MCF 10A (cell line): ENCODE results near the gene TAOK1. TPM values are rescaled to one million over a fixed set of nuclear protein-coding genes. Genes with fewer than 3 reads are reported as not detected.
A peak's percentile ranks its signal among the peaks of the same experiment; 100 is the strongest.

Experiments
- BruUV-seq: library from RNA; stranded (reverse); fragments of 400-500 nt; replicated peaks from 2 replicates; lab custom pipeline; 2021; lab: Mats Ljungman, UMichigan
- CTCF ChIA-PET: fragments of 300-600 bp; sonication (Branson Sonifier 250); formaldehyde crosslinking; extraction: SDS; loops from one replicate; lab custom pipeline; 2021; ENCODE audit warnings: antibody characterized with exemption, inconsistent platforms; lab: Yijun Ruan, JAX
- POLR2A ChIA-PET: fragments of 300-600, 350-650 bp; sonication (Branson Sonifier 250); formaldehyde crosslinking; extraction: SDS; loops from one replicate; lab custom pipeline; 2020; ENCODE audit warnings: antibody characterized with exemption, inconsistent platforms; lab: Yijun Ruan, JAX
- DNase-seq: peaks from one replicate; pipeline ENCODE4 v3.0.0-alpha.2; 2018; ENCODE audit not compliant: unreplicated experiment
- H3K27ac Mint-ChIP-seq: one replicate; pipeline ENCODE4 v1.8.0; 2022; ENCODE audit warnings: mild to moderate bottlenecking, low read depth, mixed read lengths; ENCODE audit not compliant: unreplicated experiment
- H3K27me3 Mint-ChIP-seq: one replicate; pipeline ENCODE4 v1.8.0; 2022; ENCODE audit warnings: mixed read lengths; ENCODE audit not compliant: insufficient read depth, unreplicated experiment
- H3K36me3 Mint-ChIP-seq: one replicate; pipeline ENCODE4 v1.8.0; 2022; ENCODE audit warnings: mild to moderate bottlenecking, moderate library complexity, mixed read lengths; ENCODE audit not compliant: insufficient read depth, unreplicated experiment
- H3K4me1 Mint-ChIP-seq: one replicate; pipeline ENCODE4 v1.8.0; 2022; ENCODE audit warnings: mixed read lengths; ENCODE audit not compliant: insufficient read depth, unreplicated experiment
- H3K4me3 Mint-ChIP-seq: one replicate; pipeline ENCODE4 v1.8.0; 2022; ENCODE audit warnings: mild to moderate bottlenecking, moderate library complexity, mixed read lengths; ENCODE audit not compliant: unreplicated experiment
- H3K9me3 Mint-ChIP-seq: one replicate; pipeline ENCODE4 v1.8.0; 2022; ENCODE audit warnings: mixed read lengths; ENCODE audit not compliant: unreplicated experiment
- CTCF ChIP-seq: fragments of 200-600 bp; IDR thresholded peaks from one replicate; pipeline ENCODE4 v1.8.0; 2022; ENCODE audit warnings: antibody characterized with exemption, mild to moderate bottlenecking; ENCODE audit not compliant: unreplicated experiment
- intact Hi-C: fragments of 100-400 bp; cut with micrococcal nuclease; formaldehyde crosslinking; loops from 2 replicates; pipeline ENCODE4 v1.14.1; 2022
- total RNA-seq: library from RNA; stranded (reverse); gene quantifications from 2 replicates; pipeline ENCODE4 v1.2.3, GENCODE V29; 2022

The TAOK1 gene
- total RNA-seq, 1 experiment from 2014 or later = 68.7 TPM

- TF ChIP-seq CTCF = no peak
- peaks cover 32% of the 10 kb centered on the region for H3K36me3 Mint-ChIP-seq
- no peak overlapping the region for H3K27ac Mint-ChIP-seq
- no peak for DNase-seq
- H3K4me1 Mint-ChIP-seq = peaks cover 21% of the 10 kb centered on the region
- CTCF ChIA-PET = interaction anchor here (0.5 to 9.2 kb wide), 4 partner anchors 19 to 513 kb away, joined by 3 to 57 read pairs (median 4); partner anchors contain the start of genes ANKRD13B and TAOK1
- intact Hi-C loops = no loop called here
- no peak overlapping the region for H3K4me3 Mint-ChIP-seq
- no peaks in the 10 kb centered on the region for H3K27me3 Mint-ChIP-seq
- POLR2A ChIA-PET = interaction anchor here (0.6 kb wide), 2 partner anchors 270 to 1158 kb away, joined by 3 read pairs; no protein-coding TSS in a partner anchor
- TSS peak; percentile 47 for BruUV-seq
- H3K9me3 Mint-ChIP-seq = no peaks in the 10 kb centered on the region
Measured at GRCh38 chr17:29573558-29573869, 183.4 kb downstream of the TAOK1 start.

GRCh38 chr17:29573871-29574731 is 183.9 kb downstream of the TAOK1 start:
- H3K27ac Mint-ChIP-seq = no peak overlapping the region
- intact Hi-C loops = no loop called here
- peaks cover 38% of the 10 kb centered on the region for H3K36me3 Mint-ChIP-seq
- H3K27me3 Mint-ChIP-seq = no peaks in the 10 kb centered on the region
- ChIA-PET CTCF (interaction anchor here (0.6 to 9.2 kb wide), 7 partner anchors 12 to 513 kb away, joined by 3 to 57 read pairs (median 4); partner anchors contain the start of gene ANKRD13B), POLR2A (interaction anchor here (0.5 to 3.9 kb wide), 6 partner anchors 17 to 1158 kb away, joined by 3 to 15 read pairs (median 3); no protein-coding TSS in a partner anchor)
- H3K9me3 Mint-ChIP-seq = no peaks in the 10 kb centered on the region
- DNase-seq = no peak
- no TSS peak for BruUV-seq
- H3K4me3 Mint-ChIP-seq = no peak overlapping the region
- peaks cover 19% of the 10 kb centered on the region for H3K4me1 Mint-ChIP-seq
- no peak for TF ChIP-seq CTCF

- peaks cover 43% of the 10 kb centered on the region for H3K36me3 Mint-ChIP-seq
- peaks cover 18% of the 10 kb centered on the region for H3K4me1 Mint-ChIP-seq
- no peaks in the 10 kb centered on the region for H3K27me3 Mint-ChIP-seq
- no peaks in the 10 kb centered on the region for H3K9me3 Mint-ChIP-seq
- BruUV-seq = no TSS peak
- TF ChIP-seq CTCF = no peak
- H3K4me3 Mint-ChIP-seq = no peak overlapping the region
- CTCF ChIA-PET = interaction anchor here (0.6 to 9.2 kb wide), 6 partner anchors 11 to 435 kb away, joined by 3 to 57 read pairs (median 4); partner anchors contain the start of gene ANKRD13B
- no peak overlapping the region for H3K27ac Mint-ChIP-seq
- POLR2A ChIA-PET = interaction anchor here (0.6 to 3.9 kb wide), 5 partner anchors 16 to 1975 kb away, joined by 3 to 15 read pairs (median 3); no protein-coding TSS in a partner anchor
- no peak for DNase-seq
- intact Hi-C loops = no loop called here
Measured at GRCh38 chr17:29574732-29575510, 184.8 kb downstream of the TAOK1 start.
